Thyroid gland (tissue), 4 donors: ENCODE measurements around the gene ETV7. TPM values are rescaled to one million over a fixed set of nuclear protein-coding genes. Genes with fewer than 3 reads are reported as not detected.
"Not testable (repeated sequence)": the region's sequence is repeated elsewhere in the genome, so short reads cannot be mapped to it uniquely, and the experiment has no call there.

Experiments used
- DNase-seq, 2 donors: peaks; one replicate each; pipeline ENCODE4 v3.0.0-alpha.2; 2019
- H3K27ac ChIP-seq, 3 donors: fragments of 200-600 bp; sonication (generic); 1 replicate in 2 of 3; 2 replicates in 1 of 3; pipeline ENCODE4 v1.5.1; 2016 to 2019; ENCODE audit warnings: mild to moderate bottlenecking in 1 of 3, moderate library complexity in 1 of 3
- H3K27me3 ChIP-seq: fragments of 200-600 bp; sonication (generic); one replicate; pipeline ENCODE4 v1.5.1; 2019
- H3K36me3 ChIP-seq, 2 donors: fragments of 200-600 bp; sonication (generic); one replicate each; pipeline ENCODE4 v1.5.1; 2016 to 2019
- H3K4me1 ChIP-seq, 2 donors: fragments of 200-600 bp; sonication (generic); one replicate each; pipeline ENCODE4 v1.5.1; 2017 to 2019
- H3K4me3 ChIP-seq, 3 donors: fragments of 200-600 bp; sonication (generic); replicated peaks in 1 of 3; 1 replicate in 2 of 3; 2 replicates in 1 of 3; pipeline ENCODE4 v1.5.1; 2016; ENCODE audit warnings: mild to moderate bottlenecking in 1 of 3
- H3K9me3 ChIP-seq: fragments of 200-600 bp; sonication (generic); one replicate; pipeline ENCODE4 v1.5.1; 2017
- CTCF ChIP-seq, 6 experiments: fragments of 200-600 bp in 3 of 6; fragments of 450-650 bp in 3 of 6; sonication (generic) in 3 of 6; IDR thresholded peaks; one replicate each; pipeline ENCODE4 v1.5.1; 2016 to 2019; ENCODE audit warnings: antibody characterized with exemption in 6 of 6, mild to moderate bottlenecking in 2 of 6, inconsistent platforms in 1 of 6, moderate library complexity in 1 of 6
- POLR2A ChIP-seq, 2 donors: fragments of 450-650 bp; IDR thresholded peaks; one replicate each; pipeline ENCODE4 v1.6.1; 2017; ENCODE audit warnings: antibody characterized with exemption in 2 of 2, mild to moderate bottlenecking in 2 of 2, moderate library complexity in 1 of 2
- WGBS, 2 donors: methylation state at CpG; one replicate each; pipeline ENCODE4 v1.1.5; 2017; 5-methylcytosine and 5-hydroxymethylcytosine counted together
- intact Hi-C: fragments of 100-400 bp; cut with DNase I; formaldehyde crosslinking; loops from one replicate; pipeline ENCODE4 v1.15.1; 2023
- total RNA-seq, 4 donors: library from RNA; depleted of rRNA; stranded (reverse); fragments of >200 nt; gene quantifications; one replicate each; pipeline ENCODE4 v1.2.3, GENCODE V29; 2016

ETV7 gene
- total RNA-seq, 4 donors from 2014 or later, result 1.4 TPM; not detected in 3

GRCh38 chr6:36364669-36365479 lies 22.6 kb downstream of the ETV7 start:
- intact Hi-C loops, result loop anchor here (5.0 to 10.0 kb wide), 2 partner anchors 243 to 340 kb away; partner anchors contain the start of genes MAPK14 and SLC26A8
- DNase-seq, result no peak
- no peaks in the 10 kb centered on the region for H3K27me3 ChIP-seq
- TF ChIP-seq CTCF (IDR thresholded peaks at IDR 0.05) (no peak), POLR2A (IDR thresholded peaks at IDR 0.05) (no peak)
- no peak overlapping the region for H3K4me3 ChIP-seq
- H3K27ac ChIP-seq, result no peak overlapping the region
- peaks cover 0 to 5% of the 10 kb centered on the region in 2 donors for H3K4me1 ChIP-seq
- no peaks in the 10 kb centered on the region for H3K36me3 ChIP-seq
- 66 to 81% methylated on average over 14 to 18 of the region's 19 CpGs for WGBS, 2 donors
- H3K9me3 ChIP-seq, result no peaks in the 10 kb centered on the region

GRCh38 chr6:36364061-36364635 lies 23.3 kb downstream of the ETV7 start:
- not testable (repeated sequence) for H3K9me3 ChIP-seq, H3K27me3 ChIP-seq, H3K36me3 ChIP-seq, DNase-seq, H3K4me1 ChIP-seq, H3K27ac ChIP-seq, H3K4me3 ChIP-seq
- intact Hi-C loops, result loop anchor here (5.0 to 10.0 kb wide), 2 partner anchors 242 to 339 kb away; partner anchors contain the start of genes MAPK14 and SLC26A8
- WGBS, 2 donors, result 95 to 99% methylated on average over 9 to 17 of the region's 34 CpGs

- peaks cover 0 to 12% of the 10 kb centered on the region in 2 donors for H3K4me1 ChIP-seq
- H3K27me3 ChIP-seq, H3K9me3 ChIP-seq, DNase-seq, H3K4me3 ChIP-seq, H3K27ac ChIP-seq, H3K36me3 ChIP-seq: not testable (repeated sequence)
- 83% methylated on average over 12 to 13 of the region's 13 CpGs for WGBS, 2 donors
- intact Hi-C loops, result loop anchor here (5.0 to 10.0 kb wide), 2 partner anchors 241 to 339 kb away; partner anchors contain the start of genes MAPK14 and SLC26A8
These were observed 24.1 kb downstream of the ETV7 start for GRCh38 chr6:36363371-36363752.

- no peak for DNase-seq
- WGBS, 2 donors, result 90 to 91% methylated on average over 22 to 25 of the region's 25 CpGs
- TF ChIP-seq POLR2A (IDR thresholded peaks at IDR 0.05) (no peak), CTCF (IDR thresholded peaks at IDR 0.05) (no peak)
- Histone ChIP-seq H3K4me1 (peaks cover 0 to 18% of the 10 kb centered on the region in 2 donors), H3K27ac (no peak overlapping the region), H3K36me3 (no peaks in the 10 kb centered on the region), H3K9me3 (no peaks in the 10 kb centered on the region), H3K27me3 (no peaks in the 10 kb centered on the region), H3K4me3 (no peak overlapping the region)
- intact Hi-C loops, result loop anchor here (5.0 to 10.0 kb wide), 2 partner anchors 240 to 338 kb away; partner anchors contain the start of genes MAPK14 and SLC26A8
These were observed 24.7 kb downstream of the ETV7 start for GRCh38 chr6:36362551-36363370.

- intact Hi-C loops, result loop anchor here (5.0 to 10.0 kb wide), 2 partner anchors 239 to 336 kb away; partner anchors contain the start of genes MAPK14 and SLC26A8
- H3K9me3 ChIP-seq, result no peaks in the 10 kb centered on the region
- H3K4me3 ChIP-seq, result no peak overlapping the region
- H3K27me3 ChIP-seq, result no peaks in the 10 kb centered on the region
- no peak for DNase-seq
- WGBS, 2 donors, result 84 to 88% methylated on average over 11 of the region's 11 CpGs
- no peaks in the 10 kb centered on the region for H3K36me3 ChIP-seq
- TF ChIP-seq CTCF (IDR thresholded peaks at IDR 0.05) (no peak), POLR2A (IDR thresholded peaks at IDR 0.05) (no peak)
- H3K27ac ChIP-seq, result no peak overlapping the region
- peaks cover 0 to 18% of the 10 kb centered on the region in 2 donors for H3K4me1 ChIP-seq
These were observed 26.4 kb downstream of the ETV7 start for GRCh38 chr6:36361071-36361470.
